T-cell (primary cell): ENCODE data around the gene OR2G2. TPM values are rescaled to one million over a fixed set of nuclear protein-coding genes. Genes with fewer than 3 reads are reported as not detected.

ENCODE experiments used
- ATAC-seq, 4 experiments: fragments of 200-7000 bp in 3 of 4; fragments of 150-1000 bp in 1 of 4; cut with Tn5 transposase; replicated peaks in 1 of 4; 1 replicate in 3 of 4; 2 replicates in 1 of 4; pipeline ENCODE4 v1.10.0; 2021; ENCODE audit warnings: moderate library complexity in 3 of 4, mild to moderate bottlenecking in 2 of 4, moderate number of reproducible peaks in 1 of 4
- CTCF ChIA-PET, 2 donors: fragments of 300-600 bp; sonication (Branson Sonifier 250); formaldehyde crosslinking; loops; one replicate each; lab custom pipeline; 2022; ENCODE audit warnings: antibody characterized with exemption in 2 of 2; lab: Charles Lee
- POLR2A ChIA-PET, 2 donors: fragments of 300-600 bp; sonication (Branson Sonifier 250); formaldehyde crosslinking; loops; one replicate each; lab custom pipeline; 2022; ENCODE audit warnings: antibody characterized with exemption in 2 of 2; lab: Charles Lee
- DNase-seq, 35 experiments: peaks; one replicate each; pipeline versions ENCODE4 v3.0.0 to v3.0.0-alpha.2; 2013 to 2023
- H3K27ac ChIP-seq: one replicate; pipeline ENCODE4 v1.5.1; 2013; ENCODE audit warnings: low read length
- H3K27me3 ChIP-seq, 2 experiments: replicated peaks in 1 of 2; 1 replicate in 1 of 2; 2 replicates in 1 of 2; pipeline versions ENCODE4 v1.6.1 to v1.7.0; 2013; ENCODE audit warnings: low read length in 1 of 2, mixed read lengths in 1 of 2; ENCODE audit not compliant: control insufficient read depth in 2 of 2, insufficient read depth in 2 of 2; ENCODE audit errors: extremely low read depth in 1 of 2
- H3K36me3 ChIP-seq, 2 donors: 1 replicate in 1 of 2; 2 replicates in 1 of 2; pipeline versions ENCODE4 v1.6.1 to v1.7.0; 2013; ENCODE audit warnings: low read length in 1 of 2; ENCODE audit not compliant: control insufficient read depth in 2 of 2, insufficient read depth in 1 of 2; ENCODE audit errors: extremely low read depth in 1 of 2
- H3K4me1 ChIP-seq, 2 experiments: 1 replicate in 1 of 2; 2 replicates in 1 of 2; pipeline versions ENCODE4 v1.6.1 to v1.7.0; 2013; ENCODE audit warnings: low read length in 2 of 2, mixed read lengths in 1 of 2; ENCODE audit not compliant: insufficient read depth in 2 of 2, control insufficient read depth in 1 of 2; ENCODE audit errors: extremely low read depth in 1 of 2
- H3K4me3 ChIP-seq, 2 donors: 1 replicate in 1 of 2; 2 replicates in 1 of 2; pipeline versions ENCODE4 v1.5.1 to v1.7.0; 2013; ENCODE audit warnings: mild to moderate bottlenecking in 2 of 2, low read length in 1 of 2, moderate library complexity in 1 of 2; ENCODE audit not compliant: control insufficient read depth in 1 of 2; ENCODE audit errors: extremely low read depth in 1 of 2
- H3K9me3 ChIP-seq: 2 replicates; pipeline ENCODE4 v1.7.0; 2013
- H3K27ac Mint-ChIP-seq, 2 donors: one replicate each; pipeline ENCODE4 v1.8.0; 2020 to 2021; ENCODE audit warnings: mild to moderate bottlenecking in 2 of 2, mixed read lengths in 2 of 2
- H3K27me3 Mint-ChIP-seq, 2 donors: one replicate each; pipeline ENCODE4 v1.8.0; 2021 to 2022; ENCODE audit warnings: mixed read lengths in 2 of 2
- H3K36me3 Mint-ChIP-seq: one replicate; pipeline ENCODE4 v1.8.0; 2021; ENCODE audit warnings: mixed read lengths
- H3K4me1 Mint-ChIP-seq, 3 donors: one replicate each; pipeline ENCODE4 v1.8.0; 2020 to 2022; ENCODE audit warnings: mixed read lengths in 3 of 3, mild to moderate bottlenecking in 1 of 3
- H3K4me3 Mint-ChIP-seq, 3 donors: one replicate each; pipeline ENCODE4 v1.8.0; 2020 to 2022; ENCODE audit warnings: mild to moderate bottlenecking in 3 of 3, mixed read lengths in 3 of 3, moderate library complexity in 3 of 3
- H3K9me3 Mint-ChIP-seq, 3 donors: one replicate each; pipeline ENCODE4 v1.8.0; 2020 to 2022; ENCODE audit warnings: mixed read lengths in 3 of 3
- WGBS: methylation state at CpG from one replicate; pipeline ENCODE4 v1.1.5; 2013; ENCODE audit warnings: missing lambda C conversion rate; ENCODE audit not compliant: insufficient coverage; 5-methylcytosine and 5-hydroxymethylcytosine counted together
- total RNA-seq, 35 experiments: library from RNA in 6 of 35; stranded (reverse) in 6 of 35; fragments of 120-200 nt in 1 of 35; gene quantifications; one replicate each; pipeline versions ENCODE4 v1.2.1 to v1.2.4 and lab custom pipeline; 2013 to 2026

Gene OR2G2
- total RNA-seq, 5 donors from 2014 or later (not counting 1 experiment from before 2014, with no cell fraction given) = not detected

GRCh38 chr1:247574236-247574635 is 13.9 kb upstream of the OR2G2 start:
- ATAC-seq (no peak), DNase-seq (no peak)
- no peaks in the 10 kb centered on the region for H3K4me1 Mint-ChIP-seq
- ChIA-PET CTCF (no interaction called here), POLR2A (interaction anchor here in 1 of 2 donors (0.6 kb wide), 1 partner anchor 11 kb away, joined by 3 read pairs; no protein-coding TSS in a partner anchor)
- H3K36me3 Mint-ChIP-seq = no peaks in the 10 kb centered on the region
- H3K9me3 Mint-ChIP-seq = peaks cover 8 to 19% (median 19%) of the 10 kb centered on the region in 3 donors
- Histone ChIP-seq H3K27me3 (peaks cover 0 to 5% of the 10 kb centered on the region in 2 experiments), H3K4me1 (no peaks in the 10 kb centered on the region), H3K36me3 (no peaks in the 10 kb centered on the region), H3K4me3 (no peak overlapping the region), H3K9me3 (no peaks in the 10 kb centered on the region), H3K27ac (no peak overlapping the region)
- peaks cover 9 to 11% of the 10 kb centered on the region in 2 donors for H3K27me3 Mint-ChIP-seq
- no peak overlapping the region for H3K4me3 Mint-ChIP-seq
- no peak overlapping the region for H3K27ac Mint-ChIP-seq
- WGBS = no CpG with 5 or more reads among the region's 1 CpG

GRCh38 chr1:247574664-247575063 is 13.5 kb upstream of the OR2G2 start:
- Histone ChIP-seq H3K36me3 (no peaks in the 10 kb centered on the region), H3K9me3 (no peaks in the 10 kb centered on the region), H3K27ac (no peak overlapping the region), H3K27me3 (peaks cover 0 to 5% of the 10 kb centered on the region in 2 experiments), H3K4me3 (no peak overlapping the region), H3K4me1 (no peaks in the 10 kb centered on the region)
- no peak overlapping the region for H3K27ac Mint-ChIP-seq
- CTCF ChIA-PET = no interaction called here
- POLR2A ChIA-PET = interaction anchor here in 1 of 2 donors (0.6 kb wide), 1 partner anchor 10 kb away, joined by 3 read pairs; no protein-coding TSS in a partner anchor
- H3K36me3 Mint-ChIP-seq = no peaks in the 10 kb centered on the region
- H3K27me3 Mint-ChIP-seq = peaks cover 9 to 11% of the 10 kb centered on the region in 2 donors
- no peak overlapping the region for H3K4me3 Mint-ChIP-seq
- no peaks in the 10 kb centered on the region for H3K4me1 Mint-ChIP-seq
- no peak for ATAC-seq
- no peak for DNase-seq
- H3K9me3 Mint-ChIP-seq = peaks cover 8 to 15% (median 14%) of the 10 kb centered on the region in 3 donors

GRCh38 chr1:247576514-247576913 is 11.6 kb upstream of the OR2G2 start:
- H3K4me3 ChIP-seq = no peak overlapping the region
- Mint-ChIP-seq H3K27ac (no peak overlapping the region), H3K4me1 (no peaks in the 10 kb centered on the region), H3K36me3 (no peaks in the 10 kb centered on the region), H3K9me3 (peaks cover 0 to 4% (median 0%) of the 10 kb centered on the region in 3 donors), H3K4me3 (no peak overlapping the region), H3K27me3 (peaks cover 8 to 9% of the 10 kb centered on the region in 2 donors)
- no peaks in the 10 kb centered on the region for H3K9me3 ChIP-seq
- ChIA-PET POLR2A (interaction anchor here in 1 of 2 donors (0.7 kb wide), 1 partner anchor 72 kb away, joined by 3 read pairs; no protein-coding TSS in a partner anchor), CTCF (interaction anchor here in 1 of 2 donors (0.6 kb wide), 1 partner anchor 250 kb away, joined by 3 read pairs; no protein-coding TSS in a partner anchor)
- H3K36me3 ChIP-seq = no peaks in the 10 kb centered on the region
- no peak overlapping the region for H3K27ac ChIP-seq
- DNase-seq (peak in 1 of 35 experiments; percentile 9), ATAC-seq (no peak)
- H3K27me3 ChIP-seq = peaks cover 0 to 5% of the 10 kb centered on the region in 2 experiments
- H3K4me1 ChIP-seq = no peaks in the 10 kb centered on the region
- WGBS = no CpG with 5 or more reads among the region's 3 CpGs

- ATAC-seq = no peak
- Mint-ChIP-seq H3K9me3 (no peaks in the 10 kb centered on the region), H3K27me3 (peaks cover 1 to 9% of the 10 kb centered on the region in 2 donors), H3K27ac (no peak overlapping the region), H3K4me1 (no peaks in the 10 kb centered on the region), H3K4me3 (no peak overlapping the region), H3K36me3 (no peaks in the 10 kb centered on the region)
- 68% methylated on average over 4 of the region's 5 CpGs for WGBS
- Histone ChIP-seq H3K27me3 (peaks cover 0 to 2% of the 10 kb centered on the region in 2 experiments), H3K9me3 (no peaks in the 10 kb centered on the region), H3K4me1 (no peaks in the 10 kb centered on the region), H3K27ac (no peak overlapping the region), H3K4me3 (no peak overlapping the region), H3K36me3 (no peaks in the 10 kb centered on the region)
- ChIA-PET CTCF (interaction anchor here in 1 of 2 donors (0.7 kb wide), 1 partner anchor 206 kb away, joined by 3 read pairs; no protein-coding TSS in a partner anchor), POLR2A (no interaction called here)
- DNase-seq = no peak
Measured at GRCh38 chr1:247578946-247579460, 9.2 kb upstream of the OR2G2 start.

- no peaks in the 10 kb centered on the region for H3K36me3 Mint-ChIP-seq
- no peak within 1 kb of the TSS for H3K27ac Mint-ChIP-seq
- peaks cover 0 to 10% (median 6%) of the 10 kb centered on the region in 3 donors for H3K9me3 Mint-ChIP-seq
- H3K4me3 Mint-ChIP-seq = no peak within 1 kb of the TSS
- Histone ChIP-seq H3K9me3 (no peaks in the 10 kb centered on the region), H3K27ac (no peak within 1 kb of the TSS), H3K36me3 (no peaks in the 10 kb centered on the region), H3K4me1 (no peaks in the 10 kb centered on the region), H3K27me3 (no peaks in the 10 kb centered on the region), H3K4me3 (no peak within 1 kb of the TSS)
- no peaks in the 10 kb centered on the region for H3K4me1 Mint-ChIP-seq
- ChIA-PET CTCF (no interaction called here), POLR2A (no interaction called here)
- no peak for DNase-seq
- WGBS = 80% methylated on average over 1 of the region's 2 CpGs
- H3K27me3 Mint-ChIP-seq = peaks cover 16 to 19% of the 10 kb centered on the region in 2 donors
- no peak for ATAC-seq
Measured at GRCh38 chr1:247605286-247605685, 17.1 kb downstream of the OR2G2 start, which contains the start of gene OR2G3. Gene OR2G3, plus strand, starts transcription at chr1:247605586. Its CDS starts 0 bp downstream, at chr1:247605586.

GRCh38 chr1:247613405-247613804 is 25.2 kb downstream of the OR2G2 start:
- no peaks in the 10 kb centered on the region for H3K4me1 ChIP-seq
- DNase-seq (no peak), ATAC-seq (no peak)
- H3K4me3 Mint-ChIP-seq = no peak overlapping the region
- H3K36me3 ChIP-seq = no peaks in the 10 kb centered on the region
- no peak overlapping the region for H3K4me3 ChIP-seq
- no CpG with 5 or more reads among the region's 1 CpG for WGBS
- H3K27me3 Mint-ChIP-seq = peaks cover 0 to 6% of the 10 kb centered on the region in 2 donors
- no peaks in the 10 kb centered on the region for H3K27me3 ChIP-seq
- peaks cover 5 to 16% (median 5%) of the 10 kb centered on the region in 3 donors for H3K9me3 Mint-ChIP-seq
- no peak overlapping the region for H3K27ac Mint-ChIP-seq
- no peaks in the 10 kb centered on the region for H3K36me3 Mint-ChIP-seq
- ChIA-PET CTCF (no interaction called here), POLR2A (no interaction called here)
- H3K4me1 Mint-ChIP-seq = no peaks in the 10 kb centered on the region
- no peaks in the 10 kb centered on the region for H3K9me3 ChIP-seq
- H3K27ac ChIP-seq = no peak overlapping the region
